ENCODE measurements around the gene XYLT2. TPM values are rescaled to one million over a fixed set of nuclear protein-coding genes. Genes with fewer than 3 reads are reported as not detected.

XYLT2 gene
- total RNA-seq, 1 donor from 2014 or later, result 33.3 TPM

GRCh38 chr17:50339381-50339780 is 6.5 kb upstream of the XYLT2 start:
- no peaks in the 10 kb centered on the region for H3K27me3 Mint-ChIP-seq (ENCODE audit: low read depth)
- no peaks in the 10 kb centered on the region for H3K4me1 Mint-ChIP-seq
- no peak overlapping the region for H3K4me3 Mint-ChIP-seq
- DNase-seq (ENCODE audit: low spot score in 2 of 2, unreplicated experiment in 2 of 2), result no peak
- TF ChIP-seq, protein P1, sequence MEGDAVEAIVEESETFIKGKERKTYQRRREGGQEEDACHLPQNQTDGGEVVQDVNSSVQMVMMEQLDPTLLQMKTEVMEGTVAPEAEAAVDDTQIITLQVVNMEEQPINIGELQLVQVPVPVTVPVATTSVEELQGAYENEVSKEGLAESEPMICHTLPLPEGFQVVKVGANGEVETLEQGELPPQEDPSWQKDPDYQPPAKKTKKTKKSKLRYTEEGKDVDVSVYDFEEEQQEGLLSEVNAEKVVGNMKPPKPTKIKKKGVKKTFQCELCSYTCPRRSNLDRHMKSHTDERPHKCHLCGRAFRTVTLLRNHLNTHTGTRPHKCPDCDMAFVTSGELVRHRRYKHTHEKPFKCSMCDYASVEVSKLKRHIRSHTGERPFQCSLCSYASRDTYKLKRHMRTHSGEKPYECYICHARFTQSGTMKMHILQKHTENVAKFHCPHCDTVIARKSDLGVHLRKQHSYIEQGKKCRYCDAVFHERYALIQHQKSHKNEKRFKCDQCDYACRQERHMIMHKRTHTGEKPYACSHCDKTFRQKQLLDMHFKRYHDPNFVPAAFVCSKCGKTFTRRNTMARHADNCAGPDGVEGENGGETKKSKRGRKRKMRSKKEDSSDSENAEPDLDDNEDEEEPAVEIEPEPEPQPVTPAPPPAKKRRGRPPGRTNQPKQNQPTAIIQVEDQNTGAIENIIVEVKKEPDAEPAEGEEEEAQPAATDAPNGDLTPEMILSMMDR (IDR thresholded peaks at IDR 0.05; ENCODE audit: unreplicated experiment), result no peak
- no peaks in the 10 kb centered on the region for H3K36me3 Mint-ChIP-seq
- no peak overlapping the region for H3K27ac Mint-ChIP-seq
- peaks cover 13% of the 10 kb centered on the region for H3K9me3 Mint-ChIP-seq

DNA sequence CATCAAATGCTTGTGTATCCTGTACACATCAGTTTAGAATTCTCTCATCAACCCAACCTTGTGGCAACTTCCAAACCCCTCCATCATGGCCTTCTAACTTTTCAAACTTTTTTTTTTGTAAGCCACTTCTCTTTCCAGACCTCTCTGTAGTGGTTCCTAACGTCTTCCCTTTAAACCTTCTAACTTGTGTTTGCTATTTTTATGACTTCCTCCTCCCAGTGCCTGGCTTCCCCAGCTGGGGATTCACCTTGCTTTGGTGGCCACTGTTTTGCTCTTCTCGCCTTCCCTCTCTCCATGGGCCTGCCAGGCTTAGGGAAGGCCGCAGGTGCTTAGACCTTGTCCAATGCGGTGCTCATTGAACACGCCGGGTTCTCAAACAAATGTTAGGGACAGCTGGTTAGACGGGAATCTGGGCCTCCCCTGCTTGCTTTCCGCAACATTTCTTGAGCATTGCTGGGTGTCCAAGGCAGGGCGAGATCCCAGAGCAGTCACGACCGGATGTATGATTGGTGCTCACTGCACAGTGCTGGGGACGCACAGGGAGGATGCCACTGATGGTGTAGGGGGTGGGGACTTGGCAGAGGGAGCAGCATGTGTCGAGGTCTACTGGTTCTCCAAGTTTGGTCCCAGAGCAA is 1.1 kb upstream of the XYLT2 start:
- H3K27ac Mint-ChIP-seq, result no peak overlapping the region
- H3K27me3 Mint-ChIP-seq (ENCODE audit: low read depth), result no peaks in the 10 kb centered on the region
- TF ChIP-seq, protein P1 (IDR thresholded peaks at IDR 0.05; ENCODE audit: unreplicated experiment), result no peak
- peaks cover 22% of the 10 kb centered on the region for H3K4me1 Mint-ChIP-seq
- H3K4me3 Mint-ChIP-seq, result peak overlapping the region; percentile 73
- no peaks in the 10 kb centered on the region for H3K36me3 Mint-ChIP-seq
- H3K9me3 Mint-ChIP-seq, result no peaks in the 10 kb centered on the region
- DNase-seq (ENCODE audit: low spot score in 2 of 2, unreplicated experiment in 2 of 2), result no peak

DNA sequence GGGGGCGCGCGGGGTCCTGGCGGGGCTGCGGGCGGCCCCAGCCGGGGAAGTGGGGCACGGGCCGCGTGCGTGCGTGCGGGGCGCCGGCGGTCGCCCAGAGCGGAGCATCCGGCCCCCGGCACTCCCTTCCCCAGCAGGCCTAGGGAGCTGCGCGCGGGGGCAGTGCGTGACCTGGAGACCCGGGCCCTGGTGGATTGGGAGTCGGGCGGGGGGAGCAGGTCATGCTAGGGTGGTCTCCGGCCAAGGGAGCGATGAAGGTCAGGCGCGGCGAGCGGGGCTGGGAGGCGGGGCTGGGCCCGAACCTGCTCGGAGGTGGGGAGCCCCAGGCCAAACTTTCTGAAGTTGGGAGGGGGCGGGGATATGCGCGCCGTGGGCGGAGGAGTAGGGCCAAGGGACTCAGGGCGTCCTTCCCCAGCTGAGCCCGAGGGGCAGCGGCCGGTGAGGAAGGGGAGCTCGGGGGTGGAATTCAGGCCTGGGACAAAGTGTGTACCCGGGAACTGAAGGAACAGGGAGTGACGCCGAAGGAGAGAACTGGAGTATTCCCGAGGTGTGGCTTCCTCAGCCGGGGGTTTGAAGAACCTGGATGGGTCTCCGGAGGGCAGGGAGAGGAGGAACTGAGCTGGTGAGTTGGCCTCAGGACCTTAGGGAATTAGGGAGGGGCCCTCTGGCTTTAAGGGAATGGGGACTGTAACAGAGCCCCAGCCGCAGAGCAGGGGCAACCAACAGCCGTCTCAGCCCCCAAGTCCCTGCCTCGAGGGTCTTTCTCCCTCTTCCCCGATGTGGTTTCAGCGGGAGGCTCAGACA is 589 bp downstream of the XYLT2 start:
- Mint-ChIP-seq H3K4me1 (peaks cover 22% of the 10 kb centered on the region), H3K9me3 (no peaks in the 10 kb centered on the region), H3K27ac (peak overlapping the region; percentile 72), H3K4me3 (peak overlapping the region; percentile 91), H3K27me3 (ENCODE audit: low read depth) (no peaks in the 10 kb centered on the region), H3K36me3 (peaks cover under 1% of the 10 kb centered on the region)
- peak in 1 of 2 experiments; percentile 56 for DNase-seq (ENCODE audit: low spot score in 2 of 2, unreplicated experiment in 2 of 2)
- TF ChIP-seq, protein P1 (IDR thresholded peaks at IDR 0.05; ENCODE audit: unreplicated experiment), result no peak

DNA sequence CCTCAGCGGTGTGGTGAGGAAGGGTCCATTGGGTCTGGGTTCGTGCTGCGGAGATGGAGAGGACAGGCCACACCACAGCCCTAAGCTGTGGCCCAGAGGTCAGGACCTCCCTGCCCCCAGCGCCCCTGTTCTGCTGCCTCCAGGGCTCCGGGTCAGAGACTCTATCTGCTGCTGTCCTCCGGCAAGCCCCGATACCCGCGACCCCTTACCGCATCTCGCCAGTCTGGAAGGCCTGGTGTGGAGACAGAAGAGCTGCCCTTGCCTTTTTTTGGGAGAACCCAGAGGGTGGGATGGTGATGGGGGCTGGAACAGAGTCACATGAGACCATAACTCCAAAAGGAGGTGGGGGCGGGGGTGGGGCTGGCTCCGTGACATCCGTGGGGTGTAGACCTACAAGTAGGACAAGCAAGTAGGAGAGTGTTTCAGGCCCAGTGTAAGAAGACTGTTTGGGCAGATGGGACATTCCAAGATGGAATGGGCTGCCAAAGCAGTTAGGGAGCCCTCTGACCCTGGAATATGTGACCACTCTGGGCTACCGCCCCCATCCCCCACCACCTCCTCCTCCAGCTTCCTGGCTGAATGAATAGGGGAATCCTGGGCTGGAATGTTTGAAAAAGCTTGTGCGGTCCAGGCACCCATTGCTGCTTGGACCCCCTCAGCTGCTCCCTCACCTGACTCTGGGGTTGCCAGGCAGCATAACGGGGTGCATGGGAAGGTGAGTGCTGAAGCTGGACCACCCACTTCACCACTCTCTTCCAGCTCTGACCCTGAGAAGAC is 1.4 kb downstream of the XYLT2 start:
- DNase-seq (ENCODE audit: low spot score in 2 of 2, unreplicated experiment in 2 of 2), result no peak
- H3K4me1 Mint-ChIP-seq, result peaks cover 22% of the 10 kb centered on the region
- TF ChIP-seq, protein P1 (IDR thresholded peaks at IDR 0.05; ENCODE audit: unreplicated experiment), result no peak
- H3K9me3 Mint-ChIP-seq, result no peaks in the 10 kb centered on the region
- H3K36me3 Mint-ChIP-seq, result peaks cover 5% of the 10 kb centered on the region
- no peaks in the 10 kb centered on the region for H3K27me3 Mint-ChIP-seq (ENCODE audit: low read depth)
- peak overlapping the region; percentile 91 for H3K4me3 Mint-ChIP-seq
- peak overlapping the region; percentile 72 for H3K27ac Mint-ChIP-seq

- TF ChIP-seq, protein P1 (IDR thresholded peaks at IDR 0.05; ENCODE audit: unreplicated experiment), result no peak
- Mint-ChIP-seq H3K27me3 (ENCODE audit: low read depth) (no peaks in the 10 kb centered on the region), H3K36me3 (peaks cover 5% of the 10 kb centered on the region), H3K27ac (no peak overlapping the region), H3K4me1 (peaks cover 22% of the 10 kb centered on the region), H3K4me3 (peak overlapping the region; percentile 91), H3K9me3 (no peaks in the 10 kb centered on the region)
- DNase-seq (ENCODE audit: low spot score in 2 of 2, unreplicated experiment in 2 of 2), result no peak
These were observed 2.0 kb downstream of the XYLT2 start for GRCh38 chr17:50347894-50348291.

All from mesothelial cell of epicardium (in vitro differentiated cells).